Measurements from ENCODE around the gene BCKDHB.

- no peak for TF ChIP-seq CTCF (IDR thresholded peaks at IDR 0.05 in 8 of 11, conservative IDR thresholded peaks at IDR 0.05 in 3 of 11)
- TF ChIP-seq POLR2AphosphoS5 (IDR thresholded peaks at IDR 0.05) = no peak
These were observed 276.3 kb downstream of the BCKDHB start for GRCh38 chr6:80382811-80383210.
